ENCODE results near the gene SCN8A.
A peak's percentile ranks its signal among the peaks of the same experiment; 100 is the strongest.

The SCN8A gene

GRCh38 chr12:51749986-51750317 lies 158.9 kb downstream of the SCN8A start:
- H3K4me3 ChIP-seq (ENCODE audit: low read depth, low read length), result no peak overlapping the region
- DNase-seq (ENCODE audit: low read depth), result no peak

GRCh38 chr12:51751661-51752060 lies 160.6 kb downstream of the SCN8A start:
- H3K4me3 ChIP-seq (ENCODE audit: low read depth, low read length), result no peak overlapping the region
- peak; percentile 29 for DNase-seq (ENCODE audit: low read depth)

GRCh38 chr12:51752234-51752889 lies 161.3 kb downstream of the SCN8A start:
- H3K4me3 ChIP-seq (ENCODE audit: low read depth, low read length), result no peak overlapping the region
- DNase-seq (ENCODE audit: low read depth), result peak; percentile 75

- no peak for DNase-seq (ENCODE audit: low read depth)
- no peak overlapping the region for H3K4me3 ChIP-seq (ENCODE audit: low read depth, low read length)
Observed at GRCh38 chr12:51753980-51754675, 163.1 kb downstream of the SCN8A start.

- H3K4me3 ChIP-seq (ENCODE audit: low read depth, low read length), result no peak overlapping the region
- no peak for DNase-seq (ENCODE audit: low read depth)
Observed at GRCh38 chr12:51755251-51755650, 164.2 kb downstream of the SCN8A start.

- no peak overlapping the region for H3K4me3 ChIP-seq (ENCODE audit: low read depth, low read length)
- no peak for DNase-seq (ENCODE audit: low read depth)
Observed at GRCh38 chr12:51759175-51759574, 168.1 kb downstream of the SCN8A start.

- no peak for DNase-seq (ENCODE audit: low read depth)
Observed at GRCh38 chr12:51759695-51760094, 168.7 kb downstream of the SCN8A start.

GRCh38 chr12:51760231-51760630 lies 169.2 kb downstream of the SCN8A start:
- DNase-seq (ENCODE audit: low read depth), result no peak
- no peak overlapping the region for H3K4me3 ChIP-seq (ENCODE audit: low read depth, low read length)

More at GRCh38 chr12:51759695-51760094, 168.7 kb downstream of the SCN8A start:
- no peak overlapping the region for H3K4me3 ChIP-seq (ENCODE audit: low read depth, low read length)

GRCh38 chr12:51763743-51764142 lies 172.7 kb downstream of the SCN8A start:
- no peak overlapping the region for H3K4me3 ChIP-seq (ENCODE audit: low read depth, low read length)
- DNase-seq (ENCODE audit: low read depth), result no peak

GRCh38 chr12:51766067-51766676 lies 175.1 kb downstream of the SCN8A start:
- no peak for DNase-seq (ENCODE audit: low read depth)
- H3K4me3 ChIP-seq (ENCODE audit: low read depth, low read length), result no peak overlapping the region

- H3K4me3 ChIP-seq (ENCODE audit: low read depth, low read length), result no peak overlapping the region
- no peak for DNase-seq (ENCODE audit: low read depth)
Observed at GRCh38 chr12:51771008-51771407, 180.0 kb downstream of the SCN8A start.

GRCh38 chr12:51773145-51773869 lies 182.3 kb downstream of the SCN8A start:
- no peak overlapping the region for H3K4me3 ChIP-seq (ENCODE audit: low read depth, low read length)
- peak; percentile 75 for DNase-seq (ENCODE audit: low read depth)

- DNase-seq (ENCODE audit: low read depth), result no peak
- H3K4me3 ChIP-seq (ENCODE audit: low read depth, low read length), result no peak overlapping the region
Observed at GRCh38 chr12:51774933-51775332, 183.9 kb downstream of the SCN8A start.

GRCh38 chr12:51777457-51777856 lies 186.4 kb downstream of the SCN8A start:
- no peak for DNase-seq (ENCODE audit: low read depth)
- H3K4me3 ChIP-seq (ENCODE audit: low read depth, low read length), result no peak overlapping the region

GRCh38 chr12:51777973-51778372 lies 186.9 kb downstream of the SCN8A start:
- DNase-seq (ENCODE audit: low read depth), result no peak
- no peak overlapping the region for H3K4me3 ChIP-seq (ENCODE audit: low read depth, low read length)

GRCh38 chr12:51779876-51780275 lies 188.8 kb downstream of the SCN8A start:
- no peak for DNase-seq (ENCODE audit: low read depth)
- no peak overlapping the region for H3K4me3 ChIP-seq (ENCODE audit: low read depth, low read length)

GRCh38 chr12:51784688-51785087 lies 193.7 kb downstream of the SCN8A start:
- no peak overlapping the region for H3K4me3 ChIP-seq (ENCODE audit: low read depth, low read length)
- DNase-seq (ENCODE audit: low read depth), result no peak

GRCh38 chr12:51785906-51786305 lies 194.9 kb downstream of the SCN8A start:
- no peak overlapping the region for H3K4me3 ChIP-seq (ENCODE audit: low read depth, low read length)
- DNase-seq (ENCODE audit: low read depth), result no peak

- DNase-seq (ENCODE audit: low read depth), result peak; percentile 30
- H3K4me3 ChIP-seq (ENCODE audit: low read depth, low read length), result no peak overlapping the region
Observed at GRCh38 chr12:51788876-51789275, 197.8 kb downstream of the SCN8A start.

GRCh38 chr12:51792417-51792816 lies 201.4 kb downstream of the SCN8A start:
- H3K4me3 ChIP-seq (ENCODE audit: low read depth, low read length), result no peak overlapping the region

More at GRCh38 chr12:51792417-51792816, 201.4 kb downstream of the SCN8A start:
- DNase-seq (ENCODE audit: low read depth), result no peak

Measured in skeletal muscle cell (primary cell).